GM18508 (cell line): ENCODE data around the gene PLGLB1.
"Not testable (repeated sequence)": the region's sequence is repeated elsewhere in the genome, so short reads cannot be mapped to it uniquely, and the experiment has no call there.

Experiments used
- ATAC-seq: cut with Tn5 transposase; IDR thresholded peaks from one replicate; pipeline ENCODE4 v1.9.1; 2021; ENCODE audit warnings: moderate number of reproducible peaks; ENCODE audit not compliant: insufficient read depth, unreplicated experiment

The PLGLB1 gene

GRCh38 chr2:87021744-87022143 is at the start of gene PLGLB1:
PLGLB1 (minus strand) TSS chr2:87021844; CDS start chr2:87021783, 61 bp downstream.
- ATAC-seq = not testable (repeated sequence)

DNA sequence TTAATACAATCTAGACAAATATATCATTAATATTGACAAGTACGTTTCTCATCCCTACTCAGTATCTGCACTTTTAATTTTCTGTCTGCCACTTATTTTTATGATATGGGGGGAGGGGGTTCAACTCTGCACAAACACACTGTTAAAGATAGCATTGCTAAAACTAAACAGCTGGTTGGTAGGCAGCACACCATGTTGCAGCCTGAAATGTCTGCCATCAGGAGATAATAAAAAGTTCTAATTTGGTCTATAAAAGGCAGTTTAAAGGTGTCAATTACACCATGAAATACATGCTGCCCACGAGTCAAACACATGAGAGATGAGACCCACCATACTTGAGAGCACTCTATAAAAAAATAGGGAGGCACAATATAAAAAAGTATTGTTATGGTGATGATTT is 42.7 kb upstream of the PLGLB1 start:
- not testable (repeated sequence) for ATAC-seq

- ATAC-seq = not testable (repeated sequence)
These were observed 41.8 kb upstream of the PLGLB1 start for GRCh38 chr2:87063431-87063830.

DNA sequence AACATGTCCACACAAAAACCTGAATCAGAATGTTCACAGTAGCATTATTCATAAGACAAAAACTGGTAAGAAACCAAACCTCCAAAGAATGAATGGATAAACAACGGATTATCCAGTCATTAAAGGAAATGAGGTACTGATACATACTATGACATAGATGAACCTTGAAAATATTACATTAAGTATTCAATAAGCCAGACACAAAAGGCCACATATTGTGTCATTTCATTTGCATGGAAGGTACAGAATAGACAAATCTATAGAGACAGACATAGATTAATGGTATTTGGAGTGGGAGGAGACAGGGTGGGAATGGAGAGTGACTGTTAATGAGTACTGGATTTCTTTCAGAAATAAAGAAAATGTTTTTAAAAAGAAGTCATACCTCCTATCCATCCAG is 39.9 kb upstream of the PLGLB1 start:
- not testable (repeated sequence) for ATAC-seq

- ATAC-seq = not testable (repeated sequence)
These were observed 36.0 kb upstream of the PLGLB1 start for GRCh38 chr2:87057606-87058005.

DNA sequence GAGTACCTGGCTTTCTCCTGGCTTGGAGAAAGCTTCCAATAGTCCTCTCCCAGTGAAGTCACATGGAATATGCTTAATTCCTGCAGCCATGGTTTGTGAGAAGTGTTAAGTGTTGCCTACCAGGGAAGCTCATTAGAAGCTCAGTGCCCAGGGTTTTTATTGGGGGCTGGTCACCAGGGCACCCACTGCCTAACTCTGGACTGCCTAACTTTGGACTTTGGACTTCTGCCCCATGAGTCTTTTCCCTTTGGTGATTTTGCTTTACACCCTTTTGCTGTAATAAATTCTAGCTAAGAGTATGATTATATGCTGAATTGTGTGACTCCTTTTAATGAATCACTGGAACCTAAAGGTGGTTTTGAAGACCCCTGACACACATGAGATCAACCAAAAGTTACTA is 35.2 kb upstream of the PLGLB1 start:
- not testable (repeated sequence) for ATAC-seq

DNA sequence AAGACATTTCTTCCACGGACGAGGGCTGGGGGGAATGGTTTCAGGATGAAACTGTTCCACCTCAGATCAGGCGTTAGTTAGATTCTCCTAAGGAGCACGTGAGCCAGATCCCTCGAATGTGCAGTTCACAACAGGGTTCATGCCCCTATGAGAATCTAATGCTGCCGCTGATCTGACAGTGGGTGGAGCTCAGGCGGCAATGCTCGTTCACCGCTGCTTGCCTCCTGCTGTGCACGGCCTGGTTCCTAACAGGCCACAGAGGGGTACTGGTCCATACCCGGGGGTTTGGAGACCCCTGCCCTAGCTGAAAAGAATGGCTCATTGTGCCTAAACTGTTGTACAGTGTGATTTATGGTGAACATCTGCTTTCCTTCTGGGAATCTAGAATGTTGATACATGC is 34.8 kb upstream of the PLGLB1 start:
- not testable (repeated sequence) for ATAC-seq

GRCh38 chr2:87054375-87054774 is 32.7 kb upstream of the PLGLB1 start:
- ATAC-seq = not testable (repeated sequence)

- not testable (repeated sequence) for ATAC-seq
These were observed 19.8 kb upstream of the PLGLB1 start for GRCh38 chr2:87041321-87041978.

GRCh38 chr2:87028607-87029006 is 7.0 kb upstream of the PLGLB1 start:
- not testable (repeated sequence) for ATAC-seq

- ATAC-seq = not testable (repeated sequence)
These were observed 5.2 kb upstream of the PLGLB1 start for GRCh38 chr2:87026816-87027215.

- ATAC-seq = not testable (repeated sequence)
These were observed 4.3 kb upstream of the PLGLB1 start for GRCh38 chr2:87025927-87026326.

DNA sequence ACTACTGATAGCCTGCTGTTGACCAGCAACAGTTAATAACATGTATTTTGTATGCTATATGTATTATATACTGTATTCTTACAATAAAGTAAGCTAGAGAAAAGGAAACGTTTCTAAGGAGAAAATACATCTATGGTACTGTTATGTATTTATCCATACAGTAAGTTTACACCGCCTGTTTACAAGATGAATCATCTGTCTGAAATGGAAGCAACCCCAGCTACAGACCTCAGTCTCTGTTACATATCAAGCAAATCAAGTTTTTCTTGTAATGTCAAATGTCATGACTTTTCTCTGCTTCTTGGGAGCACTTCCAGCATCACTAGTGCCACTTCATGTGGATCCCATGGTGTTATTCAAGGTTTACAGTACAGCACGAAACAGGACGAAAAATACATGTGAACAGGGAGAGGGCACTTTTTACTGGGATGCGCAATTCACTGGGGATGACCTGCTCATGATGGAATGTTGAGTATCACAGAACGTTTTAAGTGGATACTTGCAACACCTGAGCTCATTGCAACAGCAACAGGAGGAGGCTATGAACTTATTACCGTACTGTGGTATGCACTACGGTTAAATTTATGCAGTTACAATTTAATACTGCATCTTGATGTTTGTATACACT is 2.5 kb upstream of the PLGLB1 start:
- ATAC-seq = not testable (repeated sequence)

- ATAC-seq = not testable (repeated sequence)
These were observed 601 bp downstream of the PLGLB1 start for GRCh38 chr2:87021043-87021442.

GRCh38 chr2:87019053-87019452 is 2.6 kb downstream of the PLGLB1 start:
- not testable (repeated sequence) for ATAC-seq

- not testable (repeated sequence) for ATAC-seq
These were observed 7.0 kb downstream of the PLGLB1 start for GRCh38 chr2:87014489-87015169.

GRCh38 chr2:87004398-87004797 is 17.2 kb downstream of the PLGLB1 start:
- not testable (repeated sequence) for ATAC-seq
